Hematopoietic multipotent progenitor cell (in vitro differentiated cells): ENCODE results near the gene GSTT4. TPM values are rescaled to one million over a fixed set of nuclear protein-coding genes. Genes with fewer than 3 reads are reported as not detected.
A peak's percentile ranks its signal among the peaks of the same experiment; 100 is the strongest.
"Not testable (repeated sequence)": the region's sequence is repeated elsewhere in the genome, so short reads cannot be mapped to it uniquely, and the experiment has no call there.

Experiments
- DNase-seq, 3 donors: peaks; one replicate each; pipeline ENCODE4 v3.0.0-alpha.2; 2011 to 2015; ENCODE audit warnings: low read depth in 2 of 3, low spot score in 2 of 3
- total RNA-seq: library from RNA; depleted of rRNA; stranded (reverse); fragments of >200 nt; gene quantifications from one replicate; pipeline ENCODE4 v1.2.3, GENCODE V29; 2012

GSTT4 gene
- total RNA-seq = not detected

GRCh38 chr22:24005201-24005600, at the start of gene GSTT4:
Gene GSTT4, minus strand, starts transcription at chr22:24005453. Its CDS starts 97 bp downstream, at chr22:24005356.
- no peak for DNase-seq

GRCh38 chr22:24054356-24054755, 49.1 kb upstream of the GSTT4 start:
- DNase-seq = no peak

- DNase-seq = no peak
Observed at GRCh38 chr22:24053481-24054226, 48.4 kb upstream of the GSTT4 start.

GRCh38 chr22:24051568-24051967, 46.3 kb upstream of the GSTT4 start:
- DNase-seq = no peak

GRCh38 chr22:24051028-24051427, 45.8 kb upstream of the GSTT4 start:
- DNase-seq = no peak

GRCh38 chr22:24049978-24050377, 44.7 kb upstream of the GSTT4 start:
- DNase-seq = no peak

- no peak for DNase-seq
Observed at GRCh38 chr22:24049211-24049610, 44.0 kb upstream of the GSTT4 start.

- DNase-seq = no peak
Observed at GRCh38 chr22:24046024-24046423, 40.8 kb upstream of the GSTT4 start.

- no peak for DNase-seq
Observed at GRCh38 chr22:24043958-24044357, 38.7 kb upstream of the GSTT4 start.

- DNase-seq = not testable (repeated sequence)
Observed at GRCh38 chr22:24043465-24043864, 38.2 kb upstream of the GSTT4 start.

- no peak for DNase-seq
Observed at GRCh38 chr22:24040946-24041345, 35.7 kb upstream of the GSTT4 start.

GRCh38 chr22:24039046-24039445, 33.8 kb upstream of the GSTT4 start:
- DNase-seq = no peak

GRCh38 chr22:24037851-24038765, 32.9 kb upstream of the GSTT4 start:
- DNase-seq = no peak

- DNase-seq = no peak
Observed at GRCh38 chr22:24035296-24035695, 30.0 kb upstream of the GSTT4 start.

GRCh38 chr22:24033731-24034130, 28.5 kb upstream of the GSTT4 start:
- no peak for DNase-seq

GRCh38 chr22:24030186-24030702, 25.0 kb upstream of the GSTT4 start:
- no peak for DNase-seq

GRCh38 chr22:24029304-24029703, 24.1 kb upstream of the GSTT4 start:
- no peak for DNase-seq

- DNase-seq = peak in 1 of 3 donors; percentile 53
Observed at GRCh38 chr22:24028533-24028932, 23.3 kb upstream of the GSTT4 start.

GRCh38 chr22:24027991-24028390, 22.7 kb upstream of the GSTT4 start:
- DNase-seq = no peak

GRCh38 chr22:24027389-24027975, 22.2 kb upstream of the GSTT4 start:
- no peak for DNase-seq

- DNase-seq = no peak
Observed at GRCh38 chr22:24026733-24027132, 21.5 kb upstream of the GSTT4 start.
